Keratinocyte (primary cell): ENCODE measurements around the gene HPSE2. TPM values are rescaled to one million over a fixed set of nuclear protein-coding genes. Genes with fewer than 3 reads are reported as not detected.

Experiments
- DNase-seq: peaks from one replicate; pipeline ENCODE4 v3.0.0-alpha.2; 2011; ENCODE audit warnings: low read depth, missing footprints, low spot score
- FAIRE-seq: peaks from 2 replicates; lab custom pipeline; 2011; peaks lifted over from hg19 to GRCh38; lab: Jason Lieb, UNC
- H2AFZ ChIP-seq: 2 replicates; pipeline ENCODE4 v1.6.0; 2012; ENCODE audit warnings: low read length, control low read depth, inconsistent platforms; ENCODE audit not compliant: control insufficient read depth
- H3K27ac ChIP-seq: 2 replicates; pipeline ENCODE4 v1.5.1; 2011; ENCODE audit warnings: low read length; ENCODE audit not compliant: control insufficient read depth, insufficient read depth
- H3K27me3 ChIP-seq: 3 replicates; pipeline ENCODE4 v1.6.0; 2011; ENCODE audit warnings: low read length; ENCODE audit not compliant: control insufficient read depth, insufficient read depth; ENCODE audit errors: extremely low read depth
- H3K36me3 ChIP-seq, 2 experiments: 2 replicates in 1 of 2; 3 replicates in 1 of 2; pipeline ENCODE4 v1.5.1; 2011; ENCODE audit warnings: low read length in 2 of 2, mild to moderate bottlenecking in 1 of 2; ENCODE audit not compliant: control insufficient read depth in 2 of 2, insufficient read depth in 2 of 2; ENCODE audit errors: extremely low read depth in 1 of 2
- H3K4me1 ChIP-seq: 3 replicates; pipeline ENCODE4 v1.5.1; 2011; ENCODE audit warnings: low read length; ENCODE audit not compliant: control insufficient read depth, insufficient read depth; ENCODE audit errors: extremely low read depth
- H3K4me2 ChIP-seq: 3 replicates; pipeline ENCODE4 v1.6.0; 2011; ENCODE audit warnings: low read depth, low read length; ENCODE audit not compliant: control insufficient read depth, insufficient read depth; ENCODE audit errors: extremely low read depth
- H3K4me3 ChIP-seq, 3 experiments: fragments of 200-600 bp in 1 of 3; sonication (generic) in 1 of 3; 2 replicates in 2 of 3; 3 replicates in 1 of 3; pipeline ENCODE4 v1.5.1; 2011 to 2016; ENCODE audit warnings: low read length in 3 of 3, mild to moderate bottlenecking in 3 of 3, control low read depth in 2 of 3, inconsistent platforms in 1 of 3, low read depth in 1 of 3, mixed read lengths in 1 of 3, mixed run types in 1 of 3, moderate library complexity in 1 of 3; ENCODE audit not compliant: control insufficient read depth in 2 of 3, insufficient read depth in 2 of 3; ENCODE audit errors: extremely low read depth in 1 of 3
- H3K79me2 ChIP-seq: 2 replicates; pipeline ENCODE4 v1.6.0; 2012; ENCODE audit warnings: low read length; ENCODE audit not compliant: control insufficient read depth, insufficient read depth
- H3K9ac ChIP-seq: 3 replicates; pipeline ENCODE4 v1.6.0; 2011; ENCODE audit warnings: low read length; ENCODE audit not compliant: control insufficient read depth, insufficient read depth; ENCODE audit errors: extremely low read depth
- H3K9me1 ChIP-seq: 3 replicates; pipeline ENCODE4 v1.6.0; 2011; ENCODE audit warnings: low read length; ENCODE audit not compliant: control insufficient read depth, insufficient read depth; ENCODE audit errors: extremely low read depth
- H3K9me3 ChIP-seq: 2 replicates; pipeline ENCODE4 v1.5.1; 2012; ENCODE audit warnings: low read depth, low read length; ENCODE audit not compliant: control insufficient read depth
- H4K20me1 ChIP-seq: 3 replicates; pipeline ENCODE4 v1.6.0; 2011; ENCODE audit warnings: low read length; ENCODE audit not compliant: control insufficient read depth, insufficient read depth; ENCODE audit errors: extremely low read depth
- CTCF ChIP-seq, 3 experiments: IDR thresholded peaks in 1 of 3; conservative IDR thresholded peaks in 1 of 3; optimal IDR thresholded peaks in 1 of 3; 2 replicates in 2 of 3; 3 replicates in 1 of 3; pipeline versions ENCODE3 to v1.5.1; 2011; ENCODE audit warnings: low read length in 3 of 3, mild to moderate bottlenecking in 3 of 3, moderate library complexity in 2 of 3, control low read depth in 1 of 3, inconsistent platforms in 1 of 3; ENCODE audit not compliant: insufficient read depth in 2 of 3; ENCODE audit errors: extremely low read depth in 1 of 3
- EZH2 ChIP-seq: IDR thresholded peaks from one replicate; pipeline ENCODE4 v1.6.1; 2012; ENCODE audit warnings: inconsistent platforms, mild to moderate bottlenecking, low read length, moderate library complexity
- dilution Hi-C: fragments of 300-500 bp; cut with MboI; formaldehyde crosslinking; loops from one replicate; pipeline ENCODE4 v1.7.0; 2020; ENCODE audit warnings: low sequenced_read_pairs; ENCODE audit not compliant: extremely low pct_ligation_motif_present
- polyA plus RNA-seq, 5 experiments: library from polyadenylated mRNA; depleted of rRNA in 3 of 5; stranded (reverse) in 3 of 5; stranded (forward) in 1 of 5; unstranded in 1 of 5; fragments of >200 nt; gene quantifications; 1 replicate in 1 of 5; 2 replicates in 3 of 5; 3 replicates in 1 of 5; pipeline versions ENCODE4 v1.2.1 to v1.2.3, GENCODE V29; 2011 to 2012; ENCODE audit warnings: missing spikeins in 2 of 5, low read depth in 1 of 5, low replicate concordance in 1 of 5

The HPSE2 gene
- polyA plus RNA-seq, 1 donor (not counting 4 experiments of a cell fraction or from before 2014, with no cell fraction given): 0.01 TPM

- H3K79me2 ChIP-seq: no peaks in the 10 kb centered on the region
- H3K9ac ChIP-seq: no peak overlapping the region
- no peaks in the 10 kb centered on the region for H3K27me3 ChIP-seq
- dilution Hi-C loops: no loop called here
- FAIRE-seq (no peak), DNase-seq (no peak)
- TF ChIP-seq CTCF (optimal IDR thresholded peaks at IDR 0.05 in 1 of 3, IDR thresholded peaks at IDR 0.05 in 1 of 3, conservative IDR thresholded peaks at IDR 0.05 in 1 of 3; ENCODE audit: extremely low read depth in 1 of 3, insufficient read depth in 2 of 3, low read length in 3 of 3) (no peak), EZH2 (no peak)
- H3K4me1 ChIP-seq: no peaks in the 10 kb centered on the region
- no peak overlapping the region for H3K27ac ChIP-seq
- H3K9me3 ChIP-seq: no peaks in the 10 kb centered on the region
- no peak overlapping the region for H3K4me2 ChIP-seq
- H2AFZ ChIP-seq: no peak overlapping the region
- H3K36me3 ChIP-seq: no peaks in the 10 kb centered on the region
- H4K20me1 ChIP-seq: no peaks in the 10 kb centered on the region
- H3K4me3 ChIP-seq: no peak overlapping the region
- H3K9me1 ChIP-seq: no peaks in the 10 kb centered on the region
Measured at GRCh38 chr10:98817396-98817795, 418.3 kb downstream of the HPSE2 start.

GRCh38 chr10:98815039-98815885, 420.4 kb downstream of the HPSE2 start:
- no peak for TF ChIP-seq EZH2
- TF ChIP-seq CTCF (optimal IDR thresholded peaks at IDR 0.05 in 1 of 3, IDR thresholded peaks at IDR 0.05 in 1 of 3, conservative IDR thresholded peaks at IDR 0.05 in 1 of 3; ENCODE audit: extremely low read depth in 1 of 3, insufficient read depth in 2 of 3, low read length in 3 of 3): no peak
- FAIRE-seq (no peak), DNase-seq (no peak)
- Histone ChIP-seq H3K9me3 (no peaks in the 10 kb centered on the region), H3K79me2 (no peaks in the 10 kb centered on the region), H3K9me1 (no peaks in the 10 kb centered on the region), H3K27ac (no peak overlapping the region), H3K4me1 (no peaks in the 10 kb centered on the region), H3K4me3 (no peak overlapping the region), H3K36me3 (no peaks in the 10 kb centered on the region), H4K20me1 (no peaks in the 10 kb centered on the region), H3K4me2 (no peak overlapping the region), H3K27me3 (no peaks in the 10 kb centered on the region), H3K9ac (no peak overlapping the region), H2AFZ (no peak overlapping the region)
- dilution Hi-C loops: no loop called here
